OCI-LY3 (cell line): ENCODE results near the gene NIN.

Experiments used
- H2AFZ ChIP-seq: fragments of 200-600, 300-600 bp; shearing (Covaris generic); 2 replicates; pipeline ENCODE4 v1.6.0; 2014; ENCODE audit warnings: antibody characterized with exemption, low read depth, low read length
- H3K27ac ChIP-seq: fragments of 200-600, 300-600 bp; sonication (generic); 2 replicates; pipeline ENCODE4 v1.5.1; 2014; ENCODE audit warnings: mild to moderate bottlenecking, low read length, moderate library complexity, mixed read lengths
- H3K27me3 ChIP-seq: fragments of 200-600, 300-600 bp; sonication (generic); 2 replicates; pipeline ENCODE4 v1.6.1; 2014; ENCODE audit warnings: low read depth, low read length, mixed read lengths
- H3K36me3 ChIP-seq: fragments of 200-600, 300-600 bp; sonication (generic); replicated peaks from 2 replicates; pipeline ENCODE3; 2014; ENCODE audit warnings: low read depth, low read length, mixed read lengths
- H3K4me1 ChIP-seq: fragments of 300-600, 200-600 bp; sonication (generic); 2 replicates; pipeline ENCODE4 v1.6.1; 2014; ENCODE audit warnings: low read length, mixed read lengths
- H3K4me2 ChIP-seq: fragments of 200-600, 300-600 bp; sonication (generic); 2 replicates; pipeline ENCODE4 v1.6.1; 2014; ENCODE audit warnings: low read length, mixed read lengths
- H3K4me3 ChIP-seq: fragments of 300-600, 200-600 bp; sonication (generic); 2 replicates; pipeline ENCODE4 v1.5.1; 2014; ENCODE audit warnings: antibody characterized with exemption, mild to moderate bottlenecking, low read length, moderate library complexity
- H3K79me2 ChIP-seq: fragments of 300-600, 200-600 bp; shearing (Covaris generic); 2 replicates; pipeline ENCODE4 v1.6.1; 2014; ENCODE audit warnings: mild to moderate bottlenecking, low read length, mixed read lengths
- H3K9ac ChIP-seq: fragments of 300-600, 200-600 bp; shearing (Covaris generic); 2 replicates; pipeline ENCODE4 v1.6.0; 2014; ENCODE audit warnings: mild to moderate bottlenecking, low read length, moderate library complexity
- H3K9me3 ChIP-seq: fragments of 200-600, 300-600 bp; shearing (Covaris generic); 2 replicates; pipeline ENCODE4 v1.6.1; 2014; ENCODE audit warnings: low read length, mixed read lengths; ENCODE audit not compliant: insufficient read depth
- H4K20me1 ChIP-seq: fragments of 200-600, 300-600 bp; sonication (generic); 2 replicates; pipeline ENCODE4 v1.6.1; 2016; ENCODE audit warnings: low read length, mixed read lengths; ENCODE audit not compliant: insufficient read depth
- CTCF ChIP-seq: fragments of 200-600, 300-600 bp; sonication (generic); IDR thresholded peaks from 2 replicates; pipeline ENCODE4 v1.5.1; 2014; ENCODE audit warnings: antibody characterized with exemption, low read length, low read depth
- EZH2phosphoT487 ChIP-seq: fragments of 200-600 bp; shearing (Covaris generic); IDR thresholded peaks from 2 replicates; pipeline ENCODE4 v1.6.1; 2018; ENCODE audit warnings: antibody characterized with exemption, mixed run types, low read depth

NIN gene

DNA sequence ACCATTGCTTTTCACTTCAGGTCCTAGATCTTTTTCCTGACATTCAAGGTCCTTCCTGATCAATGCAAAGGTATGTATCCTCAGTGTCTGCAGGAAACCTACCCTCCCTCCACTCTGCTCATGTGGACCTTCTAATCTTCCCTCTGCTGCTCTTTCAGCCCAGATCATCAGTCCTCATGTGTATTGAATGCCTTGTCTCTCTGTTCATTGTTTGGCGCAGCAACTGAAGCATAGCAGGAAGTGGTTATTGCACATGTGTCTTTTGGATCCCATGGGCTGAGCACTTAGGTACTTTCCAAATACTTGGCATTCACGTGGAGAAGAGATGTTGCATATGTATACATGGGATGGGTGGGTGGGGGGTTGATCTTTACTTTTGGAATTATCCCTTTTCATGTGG, 4.3 kb upstream of the NIN start:
- Histone ChIP-seq H4K20me1 (no peaks in the 10 kb centered on the region), H3K9me3 (no peaks in the 10 kb centered on the region), H3K4me3 (no peak overlapping the region), H3K27me3 (peaks cover 5% of the 10 kb centered on the region; the same call in 1 of the 2 replicates), H2AFZ (no peak overlapping the region; the same call in 1 of the 2 replicates), H3K4me2 (peak overlapping the region; percentile 21; the same call in 1 of the 2 replicates), H3K27ac (no peak overlapping the region), H3K36me3 (no peaks in the 10 kb centered on the region), H3K9ac (no peak overlapping the region), H3K4me1 (peaks cover 23% of the 10 kb centered on the region), H3K79me2 (peaks cover 5% of the 10 kb centered on the region)
- TF ChIP-seq EZH2phosphoT487 (no peak), CTCF (no peak)

- TF ChIP-seq EZH2phosphoT487 (no peak), CTCF (no peak)
- Histone ChIP-seq H3K4me3 (no peak overlapping the region), H3K9me3 (no peaks in the 10 kb centered on the region), H3K4me1 (peaks cover 23% of the 10 kb centered on the region), H2AFZ (no peak overlapping the region), H3K9ac (no peak overlapping the region), H3K27ac (no peak overlapping the region), H4K20me1 (peaks cover under 1% of the 10 kb centered on the region; the same call in 1 of the 2 replicates), H3K36me3 (no peaks in the 10 kb centered on the region), H3K79me2 (peaks cover 10% of the 10 kb centered on the region), H3K27me3 (peaks cover 5% of the 10 kb centered on the region; the same call in 1 of the 2 replicates), H3K4me2 (peak overlapping the region; percentile 21; the same call in 1 of the 2 replicates)
These were observed 3.9 kb upstream of the NIN start for GRCh38 chr14:50834802-50835276.

- H3K9me3 ChIP-seq = no peaks in the 10 kb centered on the region
- no peak overlapping the region for H3K27ac ChIP-seq
- H3K4me3 ChIP-seq = no peak overlapping the region
- H3K9ac ChIP-seq = no peak overlapping the region
- H3K27me3 ChIP-seq = peaks cover 5% of the 10 kb centered on the region; the same call in 1 of the 2 replicates
- no peak for TF ChIP-seq EZH2phosphoT487
- no peak for TF ChIP-seq CTCF
- H2AFZ ChIP-seq = no peak overlapping the region
- H4K20me1 ChIP-seq = peaks cover 18% of the 10 kb centered on the region
- H3K4me2 ChIP-seq = no peak overlapping the region
- H3K36me3 ChIP-seq = peaks cover 14% of the 10 kb centered on the region
- peaks cover 27% of the 10 kb centered on the region for H3K79me2 ChIP-seq
- H3K4me1 ChIP-seq = peaks cover 26% of the 10 kb centered on the region
These were observed 2.1 kb upstream of the NIN start for GRCh38 chr14:50832935-50833630.

DNA sequence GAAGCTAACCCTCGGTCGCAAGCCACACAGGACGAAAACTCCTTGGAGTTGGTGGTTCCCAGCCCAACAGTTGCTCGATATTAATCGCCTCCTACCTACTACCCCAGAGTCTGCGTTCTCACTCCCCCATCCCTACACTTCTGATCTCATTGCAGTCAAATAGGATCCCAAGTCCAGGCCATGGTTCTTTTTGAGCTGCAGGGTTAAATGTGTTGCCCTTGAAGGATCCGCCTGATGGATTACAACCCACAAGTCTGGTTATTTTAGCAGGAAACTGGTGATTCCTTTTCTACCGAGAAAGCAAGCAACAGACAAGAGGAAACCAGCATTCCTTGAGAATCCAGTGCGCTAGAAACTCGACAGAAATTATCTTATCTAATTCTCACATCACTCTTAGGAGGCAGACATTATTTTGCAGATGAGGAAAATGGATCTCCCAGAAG, 785 bp upstream of the NIN start:
- H3K4me2 ChIP-seq = peak overlapping the region; percentile 94
- peak overlapping the region; percentile 90 for H3K4me3 ChIP-seq
- peak overlapping the region; percentile 44 for H2AFZ ChIP-seq
- H3K27ac ChIP-seq = peak overlapping the region; percentile 53; the same call in 1 of the 2 replicates
- H3K4me1 ChIP-seq = peaks cover 27% of the 10 kb centered on the region
- peaks cover 30% of the 10 kb centered on the region for H4K20me1 ChIP-seq
- H3K36me3 ChIP-seq = peaks cover 25% of the 10 kb centered on the region
- no peak for TF ChIP-seq EZH2phosphoT487
- no peak for TF ChIP-seq CTCF
- peaks cover 41% of the 10 kb centered on the region for H3K79me2 ChIP-seq
- no peaks in the 10 kb centered on the region for H3K9me3 ChIP-seq
- H3K9ac ChIP-seq = peak overlapping the region; percentile 81
- H3K27me3 ChIP-seq = peaks cover 5% of the 10 kb centered on the region; the same call in 1 of the 2 replicates
